ENCODE measurements around the gene TFCP2.

DNA sequence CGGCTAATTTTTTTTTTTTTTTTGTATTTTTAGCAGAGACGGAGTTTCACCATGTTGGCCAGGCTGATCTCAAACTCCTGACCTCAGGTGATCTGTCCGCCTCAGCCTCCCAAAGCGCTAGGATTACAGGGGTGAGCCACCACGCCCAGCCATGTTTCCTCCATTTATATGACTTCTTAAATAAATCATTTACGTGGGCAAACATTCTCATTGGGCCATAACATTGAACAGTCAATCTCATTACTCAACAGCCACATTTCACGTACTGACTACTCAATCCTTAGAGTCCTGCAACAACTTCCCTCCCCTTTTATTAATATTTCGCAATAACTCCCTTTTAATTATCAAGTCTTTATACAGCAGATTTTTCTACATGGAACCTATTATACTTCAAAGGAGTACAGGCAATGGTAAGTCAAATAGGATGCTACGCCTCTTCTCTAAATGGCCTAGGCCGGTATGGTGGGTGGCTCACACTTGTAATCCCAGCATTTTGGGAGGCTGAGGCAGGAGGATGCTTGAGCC, 82.2 kb downstream of the TFCP2 start:
- TF ChIP-seq EP300 (IDR thresholded peaks at IDR 0.05; ENCODE audit: low read depth): no peak
- TF ChIP-seq, protein P1, sequence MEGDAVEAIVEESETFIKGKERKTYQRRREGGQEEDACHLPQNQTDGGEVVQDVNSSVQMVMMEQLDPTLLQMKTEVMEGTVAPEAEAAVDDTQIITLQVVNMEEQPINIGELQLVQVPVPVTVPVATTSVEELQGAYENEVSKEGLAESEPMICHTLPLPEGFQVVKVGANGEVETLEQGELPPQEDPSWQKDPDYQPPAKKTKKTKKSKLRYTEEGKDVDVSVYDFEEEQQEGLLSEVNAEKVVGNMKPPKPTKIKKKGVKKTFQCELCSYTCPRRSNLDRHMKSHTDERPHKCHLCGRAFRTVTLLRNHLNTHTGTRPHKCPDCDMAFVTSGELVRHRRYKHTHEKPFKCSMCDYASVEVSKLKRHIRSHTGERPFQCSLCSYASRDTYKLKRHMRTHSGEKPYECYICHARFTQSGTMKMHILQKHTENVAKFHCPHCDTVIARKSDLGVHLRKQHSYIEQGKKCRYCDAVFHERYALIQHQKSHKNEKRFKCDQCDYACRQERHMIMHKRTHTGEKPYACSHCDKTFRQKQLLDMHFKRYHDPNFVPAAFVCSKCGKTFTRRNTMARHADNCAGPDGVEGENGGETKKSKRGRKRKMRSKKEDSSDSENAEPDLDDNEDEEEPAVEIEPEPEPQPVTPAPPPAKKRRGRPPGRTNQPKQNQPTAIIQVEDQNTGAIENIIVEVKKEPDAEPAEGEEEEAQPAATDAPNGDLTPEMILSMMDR (IDR thresholded peaks at IDR 0.05): no peak
- no peak for TF ChIP-seq POLR2AphosphoS5 (IDR thresholded peaks at IDR 0.05)
- TF ChIP-seq POLR2A (IDR thresholded peaks at IDR 0.05): no peak

Measured in transverse colon (tissue), 4 donors.